Measurements from ENCODE around the gene CIAO2A. TPM values are rescaled to one million over a fixed set of nuclear protein-coding genes. Genes with fewer than 3 reads are reported as not detected.
"Not testable (repeated sequence)": the region's sequence is repeated elsewhere in the genome, so short reads cannot be mapped to it uniquely, and the experiment has no call there.

CIAO2A gene
- total RNA-seq, 2 experiments from 2014 or later = 78.1 to 78.8 TPM

GRCh38 chr15:64092075-64092820 lies 1.4 kb downstream of the CIAO2A start:
- ChIA-PET CTCF (interaction anchor here (1.4 to 2.3 kb wide), 3 partner anchors 24 to 340 kb away, joined by 4 to 8 read pairs (median 5); no protein-coding TSS in a partner anchor), POLR2A (no interaction called here)

GRCh38 chr15:64090527-64090926 lies 3.1 kb downstream of the CIAO2A start:
- CTCF ChIA-PET = no interaction called here
- POLR2A ChIA-PET = no interaction called here

DNA sequence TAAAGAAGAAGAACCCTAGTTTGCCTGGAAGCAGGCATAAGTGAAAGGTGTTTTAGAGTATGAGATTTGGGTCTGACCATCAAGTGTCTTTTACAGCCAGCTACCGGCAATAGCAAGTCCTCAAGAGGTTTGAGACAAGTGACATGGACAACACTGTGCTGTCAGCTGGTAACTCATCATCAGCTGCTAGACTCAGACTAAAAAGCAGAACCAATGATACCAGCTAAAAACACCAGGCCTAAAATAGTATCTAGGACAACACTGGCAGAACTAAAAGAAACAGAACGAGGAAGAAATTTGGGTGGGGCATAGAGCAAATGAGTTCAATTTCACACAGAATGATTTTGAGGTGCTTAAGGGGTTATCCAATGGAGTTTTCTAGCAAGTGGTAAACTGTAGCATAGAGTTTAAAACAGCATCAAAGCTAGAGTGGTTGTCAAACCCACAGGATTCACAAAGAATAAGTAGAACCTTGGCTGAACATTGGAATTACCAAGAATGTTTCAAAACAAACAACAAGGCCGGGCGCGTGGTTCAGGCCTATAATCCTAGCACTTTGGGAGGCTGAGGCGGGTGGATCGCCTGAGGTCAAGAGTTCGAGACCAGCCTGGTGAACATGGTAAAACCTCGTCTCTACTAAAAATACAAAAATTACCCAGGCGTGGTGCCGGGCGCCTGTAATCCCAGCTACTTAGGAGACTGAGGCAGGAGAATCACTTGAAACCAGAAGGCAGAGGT lies 3.9 kb downstream of the CIAO2A start:
- ChIA-PET POLR2A (no interaction called here), CTCF (no interaction called here)

- ChIA-PET POLR2A (no interaction called here), CTCF (interaction anchor here (1.2 kb wide), 1 partner anchor 16 kb away, joined by 3 read pairs; no protein-coding TSS in a partner anchor)
Observed at GRCh38 chr15:64082757-64083156, 10.9 kb downstream of the CIAO2A start.

DNA sequence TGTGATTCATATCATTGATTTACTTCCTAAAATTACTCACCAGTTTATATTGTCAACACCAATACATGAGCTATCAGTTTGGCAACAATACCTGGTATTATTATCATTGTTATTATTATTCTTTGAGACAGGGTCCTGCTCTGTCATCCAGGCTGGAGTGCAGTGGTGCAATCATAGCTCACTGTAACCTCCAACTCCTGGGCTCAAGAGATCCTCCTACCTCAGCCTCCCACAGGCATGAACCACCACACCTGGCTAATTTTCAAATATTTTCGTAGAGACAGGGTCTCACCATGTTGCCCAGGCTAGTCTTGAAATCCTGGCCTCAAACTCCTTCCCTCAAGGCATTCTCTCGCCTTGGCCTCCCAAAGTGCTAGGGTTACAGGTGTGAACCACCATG lies 20.1 kb downstream of the CIAO2A start:
- CTCF ChIA-PET, POLR2A ChIA-PET: not testable (repeated sequence)

DNA sequence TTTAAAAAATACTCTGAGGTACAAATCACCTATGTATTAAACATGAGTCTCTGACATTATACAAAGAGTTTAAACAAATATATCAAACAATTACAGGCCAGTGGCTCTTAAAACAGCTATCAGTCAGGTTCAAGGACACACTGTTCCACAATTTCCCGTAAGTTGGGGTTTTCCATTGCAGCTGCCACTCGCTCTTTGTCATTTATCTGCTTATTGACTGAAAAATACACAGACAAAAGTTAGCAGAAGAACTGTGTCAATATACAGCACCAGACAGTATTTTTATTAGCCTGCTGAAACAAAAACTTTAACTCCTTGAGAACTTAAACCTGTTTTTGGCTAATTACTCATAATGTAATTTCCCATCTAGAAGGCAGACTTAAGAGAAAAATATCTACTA lies 20.8 kb downstream of the CIAO2A start:
- POLR2A ChIA-PET = no interaction called here

GRCh38 chr15:64071931-64072765 lies 21.5 kb downstream of the CIAO2A start:
- POLR2A ChIA-PET = no interaction called here
- CTCF ChIA-PET = interaction anchor here (0.6 to 1.5 kb wide), 2 partner anchors 126 to 471 kb away, joined by 3 to 5 read pairs; no protein-coding TSS in a partner anchor

More for the DNA sequence above, 20.8 kb downstream of the CIAO2A start:
- CTCF ChIA-PET = no interaction called here

DNA sequence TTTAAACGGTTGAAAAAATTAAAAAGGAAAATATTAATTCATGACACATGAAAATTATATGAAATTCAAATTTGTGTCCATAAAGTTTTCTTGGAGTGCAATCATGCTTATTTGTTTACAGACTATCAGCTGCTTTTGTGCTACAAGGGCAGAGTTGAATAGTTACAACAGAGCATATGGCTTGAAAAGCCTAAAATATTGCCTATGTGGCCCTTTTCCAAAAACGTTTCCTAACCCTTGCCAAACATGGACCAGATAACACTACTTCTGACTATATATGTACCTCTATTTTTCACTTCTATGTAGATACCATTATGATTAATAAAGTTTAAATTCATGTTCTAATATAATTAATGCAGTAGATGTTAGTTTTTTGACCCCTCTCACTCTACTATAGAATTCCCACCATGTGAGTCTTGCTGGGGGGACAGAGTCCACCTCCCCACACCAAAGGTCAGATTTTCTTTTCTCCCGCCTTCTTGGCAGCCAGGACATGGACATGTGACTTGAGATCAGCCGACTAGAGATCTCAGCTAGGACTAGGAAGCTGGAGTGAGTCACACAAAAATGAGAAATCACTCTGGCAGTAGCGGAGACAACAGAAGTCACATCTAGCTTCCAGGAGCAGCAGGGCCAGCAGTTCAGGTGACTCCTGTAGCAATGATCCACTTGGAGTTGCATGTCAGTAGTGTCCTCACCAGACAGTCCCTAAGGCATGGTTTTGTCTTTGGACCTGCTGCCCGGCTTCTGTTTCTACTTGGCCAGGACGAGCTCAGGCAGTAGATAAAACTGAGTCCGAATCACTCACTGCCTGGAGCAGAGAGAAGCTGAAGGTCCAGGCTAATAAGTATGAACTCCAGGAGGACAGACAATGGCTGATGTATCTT lies 22.4 kb downstream of the CIAO2A start:
- POLR2A ChIA-PET = no interaction called here

GRCh38 chr15:64070106-64070505 lies 23.5 kb downstream of the CIAO2A start:
- ChIA-PET POLR2A (no interaction called here), CTCF (interaction anchor here (2.5 to 3.4 kb wide), 2 partner anchors 177 to 318 kb away, joined by 10 to 15 read pairs; no protein-coding TSS in a partner anchor)

More for the DNA sequence above, 22.4 kb downstream of the CIAO2A start:
- CTCF ChIA-PET = interaction anchor here (1.5 to 2.5 kb wide), 2 partner anchors 126 to 319 kb away, joined by 3 to 10 read pairs; no protein-coding TSS in a partner anchor

DNA sequence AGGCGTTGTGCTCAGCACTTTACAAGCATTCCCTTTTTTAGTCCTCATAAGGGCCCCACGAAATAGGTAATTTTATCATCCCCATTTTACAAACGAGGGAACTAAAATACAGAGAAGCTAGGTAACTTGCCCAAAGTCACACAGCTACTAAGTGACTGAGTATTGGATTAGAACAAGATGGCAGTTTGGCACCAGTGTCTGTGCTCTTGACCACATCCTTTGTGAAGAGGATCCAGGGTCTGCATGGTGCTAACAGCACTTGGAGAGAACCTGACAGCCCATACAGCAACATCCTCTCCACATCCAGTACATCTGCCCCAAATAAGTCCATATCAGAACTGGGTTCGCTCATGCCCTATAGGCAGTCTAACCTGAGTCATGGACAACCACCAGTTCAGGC lies 25.5 kb downstream of the CIAO2A start:
- ChIA-PET POLR2A (no interaction called here), CTCF (interaction anchor here (0.6 to 3.4 kb wide), 18 partner anchors 13 to 468 kb away, joined by 3 to 16 read pairs (median 4); partner anchors contain the start of genes CIAO2A and DAPK2)

GRCh38 chr15:64067564-64068030 lies 26.0 kb downstream of the CIAO2A start:
- ChIA-PET CTCF (interaction anchor here (0.6 to 3.4 kb wide), 20 partner anchors 13 to 467 kb away, joined by 3 to 16 read pairs (median 4); partner anchors contain the start of genes CIAO2A and DAPK2), POLR2A (no interaction called here)

- ChIA-PET CTCF (interaction anchor here (0.8 to 1.8 kb wide), 3 partner anchors 20 to 121 kb away, joined by 3 to 6 read pairs (median 5); partner anchors contain the start of gene DAPK2), POLR2A (no interaction called here)
Observed at GRCh38 chr15:64066451-64066850, 27.2 kb downstream of the CIAO2A start.

DNA sequence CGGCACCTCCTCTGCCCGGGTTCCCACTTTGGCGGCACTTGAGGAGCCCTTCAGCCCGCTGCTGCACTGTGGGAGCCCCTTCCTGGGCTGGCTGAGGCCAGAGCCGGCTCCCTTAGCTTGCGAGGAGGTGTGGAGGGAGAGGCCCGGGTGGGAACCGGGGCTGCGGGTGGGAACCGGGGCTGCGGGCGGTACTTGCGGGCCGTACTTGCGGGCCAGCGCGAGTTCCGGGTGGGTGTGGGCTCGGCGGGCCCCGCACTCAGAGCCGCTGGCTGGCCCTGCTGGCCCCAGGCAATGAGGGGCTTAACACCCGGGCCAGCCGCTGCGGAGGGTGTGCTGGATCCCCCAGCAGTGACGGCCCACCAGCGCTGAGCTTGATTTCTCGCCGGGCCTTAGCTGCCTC lies 32.9 kb downstream of the CIAO2A start:
- ChIA-PET CTCF (no interaction called here), POLR2A (no interaction called here)

- POLR2A ChIA-PET, CTCF ChIA-PET: not testable (repeated sequence)
Observed at GRCh38 chr15:64059104-64059503, 34.5 kb downstream of the CIAO2A start.

- ChIA-PET POLR2A (no interaction called here), CTCF (no interaction called here)
Observed at GRCh38 chr15:64058279-64058678, 35.4 kb downstream of the CIAO2A start.

- POLR2A ChIA-PET, CTCF ChIA-PET: not testable (repeated sequence)
Observed at GRCh38 chr15:64053674-64054073, 40.0 kb downstream of the CIAO2A start.

GRCh38 chr15:64052925-64053491 lies 40.6 kb downstream of the CIAO2A start:
- ChIA-PET POLR2A (no interaction called here), CTCF (no interaction called here)

Measured in activated CD8-positive, alpha-beta memory T cell treated with anti-CD3 and anti-CD28 coated beads for 36 hours (primary cell).